Right atrium auricular region (tissue), 2 donors: Measurements from ENCODE around the gene ACOT11. TPM values are rescaled to one million over a fixed set of nuclear protein-coding genes. Genes with fewer than 3 reads are reported as not detected.

Experiments used
- DNase-seq: peaks from one replicate; pipeline ENCODE4 v3.0.0-alpha.2; 2019; ENCODE audit warnings: low spot score
- H3K27ac ChIP-seq, 2 donors: fragments of 200-600 bp; sonication (generic); 1 replicate in 1 of 2; 2 replicates in 1 of 2; pipeline ENCODE4 v1.5.1; 2016 to 2019
- H3K27me3 ChIP-seq, 2 donors: fragments of 200-600 bp; sonication (generic); one replicate each; pipeline versions ENCODE4 v1.5.1 to v1.6.0; 2017 to 2019
- H3K36me3 ChIP-seq: fragments of 200-600 bp; sonication (generic); one replicate; pipeline ENCODE4 v1.5.1; 2016
- H3K4me1 ChIP-seq, 2 donors: fragments of 200-600 bp; sonication (generic); one replicate each; pipeline versions ENCODE4 v1.5.1 to v1.6.0; 2017 to 2019
- H3K4me3 ChIP-seq, 2 donors: fragments of 200-600 bp; sonication (generic); 1 replicate in 1 of 2; 2 replicates in 1 of 2; pipeline ENCODE4 v1.5.1; 2017 to 2019; ENCODE audit warnings: mild to moderate bottlenecking in 1 of 2, moderate library complexity in 1 of 2
- H3K9me3 ChIP-seq, 2 donors: fragments of 200-600 bp; sonication (generic); one replicate each; pipeline ENCODE4 v1.5.1; 2019
- CTCF ChIP-seq, 2 donors: fragments of 200-600 bp; sonication (generic); IDR thresholded peaks; one replicate each; pipeline ENCODE4 v1.5.1; 2019; ENCODE audit warnings: antibody characterized with exemption in 2 of 2
- total RNA-seq, 2 donors: library from RNA; depleted of rRNA; stranded (reverse); fragments of >200 nt; gene quantifications; one replicate each; pipeline ENCODE4 v1.1.0, GENCODE V29; 2016

ACOT11 gene
- total RNA-seq, 2 donors from 2014 or later, result 9.1 to 27.0 TPM

- Histone ChIP-seq H3K36me3 (peaks cover 19% of the 10 kb centered on the region), H3K4me3 (no peak overlapping the region), H3K27ac (no peak overlapping the region), H3K9me3 (no peaks in the 10 kb centered on the region), H3K4me1 (peaks cover 0 to 11% of the 10 kb centered on the region in 2 donors), H3K27me3 (no peaks in the 10 kb centered on the region)
- no peak for DNase-seq
- no peak for TF ChIP-seq CTCF (IDR thresholded peaks at IDR 0.05)
Measured at GRCh38 chr1:54603241-54603640, 55.2 kb downstream of the ACOT11 start.

GRCh38 chr1:54604051-54604450 is 56.0 kb downstream of the ACOT11 start:
- no peak for TF ChIP-seq CTCF (IDR thresholded peaks at IDR 0.05)
- H3K4me3 ChIP-seq, result no peak overlapping the region
- H3K9me3 ChIP-seq, result no peaks in the 10 kb centered on the region
- peaks cover 0 to 11% of the 10 kb centered on the region in 2 donors for H3K4me1 ChIP-seq
- peaks cover 20% of the 10 kb centered on the region for H3K36me3 ChIP-seq
- no peak for DNase-seq
- H3K27ac ChIP-seq, result no peak overlapping the region
- no peaks in the 10 kb centered on the region for H3K27me3 ChIP-seq

GRCh38 chr1:54604572-54605370 is 56.7 kb downstream of the ACOT11 start:
- H3K36me3 ChIP-seq, result peaks cover 24% of the 10 kb centered on the region
- no peak for DNase-seq
- no peaks in the 10 kb centered on the region for H3K9me3 ChIP-seq
- TF ChIP-seq CTCF (IDR thresholded peaks at IDR 0.05), result no peak
- no peaks in the 10 kb centered on the region for H3K27me3 ChIP-seq
- H3K4me1 ChIP-seq, result peaks cover 0 to 7% of the 10 kb centered on the region in 2 donors
- H3K27ac ChIP-seq, result no peak overlapping the region
- no peak overlapping the region for H3K4me3 ChIP-seq

DNA sequence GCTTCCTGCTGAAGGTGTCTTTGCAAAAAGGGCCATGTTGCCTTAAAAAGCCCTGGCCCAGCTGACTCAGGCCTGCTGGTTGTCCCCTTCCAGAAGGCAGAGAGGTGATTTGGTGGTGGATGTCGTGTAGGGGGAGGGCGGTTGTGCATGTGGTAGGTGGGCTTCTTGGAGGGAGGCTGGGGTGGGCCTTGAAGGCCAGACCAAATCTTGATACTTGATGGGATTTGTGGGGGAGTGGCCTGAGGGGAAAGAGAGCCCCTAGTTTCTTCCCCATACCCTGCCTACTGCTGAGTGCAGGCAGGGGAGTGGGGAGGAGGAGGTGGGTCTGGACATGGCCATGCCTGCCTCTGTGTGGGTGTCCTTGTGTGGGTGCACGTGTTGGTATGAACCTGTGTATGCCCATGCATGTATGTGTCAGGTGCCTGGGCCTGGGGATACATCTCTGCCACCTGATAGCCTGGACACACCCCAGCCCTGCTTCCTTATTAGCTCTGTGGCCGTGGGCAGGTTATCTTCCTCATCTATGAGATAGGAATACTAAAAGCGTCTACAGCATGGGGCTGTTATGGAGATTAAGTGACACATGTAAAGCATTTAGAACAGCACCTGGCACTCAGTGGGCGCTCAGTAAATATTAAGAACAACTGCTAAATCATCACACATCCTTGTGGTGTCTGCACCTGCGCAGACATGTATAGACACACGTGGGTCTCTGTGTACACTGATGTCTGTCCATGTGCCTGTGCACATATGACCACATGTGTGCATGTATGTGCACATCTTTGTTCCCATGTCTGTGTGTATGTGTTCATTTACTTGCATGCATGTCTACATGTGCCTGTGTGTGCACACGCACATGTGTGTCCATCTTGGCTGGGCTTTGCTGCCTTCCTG is 58.3 kb downstream of the ACOT11 start:
- no peak overlapping the region for H3K27ac ChIP-seq
- no peaks in the 10 kb centered on the region for H3K27me3 ChIP-seq
- H3K4me1 ChIP-seq, result peaks cover 0 to 2% of the 10 kb centered on the region in 2 donors
- H3K36me3 ChIP-seq, result peaks cover 24% of the 10 kb centered on the region
- TF ChIP-seq CTCF (IDR thresholded peaks at IDR 0.05), result no peak
- H3K9me3 ChIP-seq, result no peaks in the 10 kb centered on the region
- no peak overlapping the region for H3K4me3 ChIP-seq
- no peak for DNase-seq

- Histone ChIP-seq H3K27ac (no peak overlapping the region), H3K4me1 (no peaks in the 10 kb centered on the region), H3K4me3 (no peak overlapping the region), H3K9me3 (no peaks in the 10 kb centered on the region), H3K36me3 (peaks cover 24% of the 10 kb centered on the region), H3K27me3 (no peaks in the 10 kb centered on the region)
- no peak for TF ChIP-seq CTCF (IDR thresholded peaks at IDR 0.05)
- no peak for DNase-seq
Measured at GRCh38 chr1:54606990-54607325, 58.9 kb downstream of the ACOT11 start.
